H9 (cell line): ENCODE measurements around the gene YY1. TPM values are rescaled to one million over a fixed set of nuclear protein-coding genes. Genes with fewer than 3 reads are reported as not detected.
A peak's percentile ranks its signal among the peaks of the same experiment; 100 is the strongest.

Experiments used
- DNase-seq: peaks from one replicate; pipeline ENCODE4 v3.0.0-alpha.2; 2017
- H2AFZ ChIP-seq: one replicate; pipeline ENCODE4 v1.6.1; 2013; ENCODE audit warnings: mild to moderate bottlenecking, low read length, control low read depth, moderate library complexity
- H2AK5ac ChIP-seq: 2 replicates; pipeline ENCODE4 v1.6.1; 2013; ENCODE audit warnings: low read length, control low read depth, mixed read lengths; ENCODE audit not compliant: insufficient read length
- H2BK120ac ChIP-seq: one replicate; pipeline ENCODE4 v1.6.1; 2013; ENCODE audit warnings: low read depth, mild to moderate bottlenecking, low read length, control low read depth, inconsistent platforms; ENCODE audit not compliant: poor library complexity, severe bottlenecking
- H2BK12ac ChIP-seq: 2 replicates; pipeline ENCODE4 v1.6.1; 2013; ENCODE audit warnings: low read length, control low read depth, mixed read lengths, low read depth; ENCODE audit not compliant: insufficient read length
- H2BK15ac ChIP-seq: 2 replicates; pipeline ENCODE4 v1.6.1; 2013; ENCODE audit warnings: low read depth, low read length, control low read depth
- H2BK20ac ChIP-seq: one replicate; pipeline ENCODE4 v1.6.1; 2013; ENCODE audit warnings: low read depth, mild to moderate bottlenecking, low read length, control low read depth, inconsistent platforms; ENCODE audit not compliant: poor library complexity, severe bottlenecking
- H2BK5ac ChIP-seq: 2 replicates; pipeline ENCODE4 v1.6.1; 2013; ENCODE audit warnings: low read length, control low read depth, mixed read lengths; ENCODE audit not compliant: insufficient read length
- H3K14ac ChIP-seq: 2 replicates; pipeline ENCODE4 v1.6.1; 2013; ENCODE audit warnings: low read length, control low read depth; ENCODE audit not compliant: insufficient read depth
- H3K18ac ChIP-seq: 2 replicates; pipeline ENCODE4 v1.6.1; 2013; ENCODE audit warnings: low read depth, mild to moderate bottlenecking, mixed read lengths, low read length, control low read depth; ENCODE audit not compliant: insufficient read length
- H3K23ac ChIP-seq: 2 replicates; pipeline ENCODE4 v1.6.1; 2013; ENCODE audit warnings: low read length, control low read depth, mixed read lengths, low read depth; ENCODE audit not compliant: insufficient read length
- H3K23me2 ChIP-seq: 2 replicates; pipeline ENCODE4 v1.6.1; 2013; ENCODE audit warnings: low read depth, mild to moderate bottlenecking, mixed read lengths, low read length, control low read depth; ENCODE audit not compliant: insufficient read length, poor library complexity, severe bottlenecking
- H3K27ac ChIP-seq: 2 replicates; pipeline ENCODE4 v1.5.1; 2013; ENCODE audit warnings: low read length, control low read depth, mixed read lengths, low read depth; ENCODE audit not compliant: insufficient read length
- H3K27me3 ChIP-seq: 2 replicates; pipeline ENCODE4 v1.6.1; 2013; ENCODE audit warnings: low read length, control low read depth, inconsistent platforms; ENCODE audit not compliant: insufficient read depth
- H3K4ac ChIP-seq: 2 replicates; pipeline ENCODE4 v1.6.1; 2013; ENCODE audit warnings: low read depth, mild to moderate bottlenecking, control low read depth, inconsistent platforms, low read length, moderate library complexity
- H3K4me1 ChIP-seq: 2 replicates; pipeline ENCODE4 v1.6.1; 2013; ENCODE audit warnings: low read length, control low read depth, inconsistent platforms; ENCODE audit not compliant: insufficient read depth
- H3K4me2 ChIP-seq: 2 replicates; pipeline ENCODE4 v1.6.1; 2013; ENCODE audit warnings: low read length, control low read depth, mixed read lengths; ENCODE audit not compliant: insufficient read length, insufficient read depth
- H3K56ac ChIP-seq: 2 replicates; pipeline ENCODE4 v1.6.1; 2013; ENCODE audit warnings: low read depth, mild to moderate bottlenecking, mixed read lengths, low read length, control low read depth; ENCODE audit not compliant: insufficient read length
- H3K79me1 ChIP-seq: 2 replicates; pipeline ENCODE4 v1.6.1; 2013; ENCODE audit warnings: low read depth, mild to moderate bottlenecking, moderate library complexity, low read length, control low read depth, inconsistent platforms; ENCODE audit not compliant: insufficient read depth, poor library complexity, severe bottlenecking
- H3K79me2 ChIP-seq: 2 replicates; pipeline ENCODE4 v1.6.1; 2013; ENCODE audit warnings: low read length, control low read depth, inconsistent platforms; ENCODE audit not compliant: insufficient read depth
- H3K9ac ChIP-seq: 2 replicates; pipeline ENCODE4 v1.6.1; 2013; ENCODE audit warnings: low read length, control low read depth, mixed read lengths; ENCODE audit not compliant: insufficient read length; ENCODE audit errors: extremely low read depth
- H3K9me3 ChIP-seq: one replicate; pipeline ENCODE4 v1.6.1; 2013; ENCODE audit warnings: low read depth, low read length, inconsistent platforms; ENCODE audit not compliant: control insufficient read depth
- H3T11ph ChIP-seq: one replicate; pipeline ENCODE4 v1.6.1; 2013; ENCODE audit warnings: mild to moderate bottlenecking, low read length, control low read depth, inconsistent platforms
- H4K20me1 ChIP-seq: one replicate; pipeline ENCODE4 v1.6.1; 2013; ENCODE audit not compliant: control insufficient read depth, insufficient read length, insufficient read depth
- H4K5ac ChIP-seq: 2 replicates; pipeline ENCODE4 v1.6.1; 2013; ENCODE audit warnings: low read depth, mild to moderate bottlenecking, mixed read lengths, low read length, control low read depth; ENCODE audit not compliant: insufficient read length
- H4K8ac ChIP-seq: replicated peaks from 2 replicates; pipeline ENCODE4 v1.6.1; 2013; ENCODE audit warnings: low read length, control low read depth, mixed read lengths, low read depth; ENCODE audit not compliant: insufficient read length
- H4K91ac ChIP-seq: 2 replicates; pipeline ENCODE4 v1.6.1; 2013; ENCODE audit warnings: low read depth, mild to moderate bottlenecking, moderate library complexity, mixed read lengths, low read length, control low read depth; ENCODE audit not compliant: insufficient read length
- H3K27ac Mint-ChIP-seq, 3 experiments: 2 replicates in 2 of 3; 3 replicates in 1 of 3; pipeline ENCODE4 v1.8.0; 2020 to 2021; ENCODE audit warnings: mixed read lengths in 3 of 3, mild to moderate bottlenecking in 1 of 3, moderate library complexity in 1 of 3
- H3K27me3 Mint-ChIP-seq: 2 replicates; pipeline ENCODE4 v1.8.0; 2021; ENCODE audit warnings: low read depth, mild to moderate bottlenecking, moderate library complexity, mixed read lengths
- H3K36me3 Mint-ChIP-seq, 3 experiments: 2 replicates in 2 of 3; 3 replicates in 1 of 3; pipeline ENCODE4 v1.8.0; 2020 to 2021; ENCODE audit warnings: low read depth in 3 of 3, mixed read lengths in 3 of 3; ENCODE audit not compliant: insufficient read depth in 1 of 3
- H3K4me1 Mint-ChIP-seq, 2 experiments: 2 replicates each; pipeline ENCODE4 v1.8.0; 2020; ENCODE audit warnings: mixed read lengths in 2 of 2
- H3K4me3 Mint-ChIP-seq, 2 experiments: 2 replicates in 1 of 2; 3 replicates in 1 of 2; pipeline ENCODE4 v1.8.0; 2020 to 2021; ENCODE audit warnings: mild to moderate bottlenecking in 2 of 2, mixed read lengths in 2 of 2, moderate library complexity in 1 of 2
- H3K9me3 Mint-ChIP-seq, 2 experiments: 2 replicates in 1 of 2; 3 replicates in 1 of 2; pipeline ENCODE4 v1.8.0; 2020; ENCODE audit warnings: mild to moderate bottlenecking in 2 of 2, mixed read lengths in 2 of 2, moderate library complexity in 1 of 2
- CTCF ChIP-seq: fragments of 200-600 bp; sonication (generic); conservative IDR thresholded peaks from 3 replicates; pipeline ENCODE4 v1.8.0; 2021; ENCODE audit warnings: antibody characterized with exemption, mild to moderate bottlenecking
- WGBS: extraction: QIAGEN DNeasy Blood & Tissue Kit; methylation state at CpG from one replicate; pipeline ENCODE4 v1.1.7; 2013; ENCODE audit warnings: missing lambda C conversion rate, low lambda C conversion rate, mixed read lengths; ENCODE audit not compliant: insufficient read length; ENCODE audit errors: extremely low coverage; 5-methylcytosine and 5-hydroxymethylcytosine counted together
- total RNA-seq: library from RNA; stranded (reverse); gene quantifications from 2 replicates; pipeline ENCODE4 v1.2.1, GENCODE V29; 2021

The YY1 gene
- total RNA-seq, 1 experiment from 2014 or later = 103 TPM

- H3K56ac ChIP-seq = no peak within 1 kb of the TSS
- DNase-seq = no peak
- Mint-ChIP-seq H3K27ac (peak within 1 kb of the TSS in 1 of 3 experiments; percentile 61; a peak in 2 of 7 replicates), H3K4me1 (peaks cover 7 to 12% of the 10 kb centered on the region in 2 experiments; a peak in 3 of 4 replicates), H3K36me3 (no peaks in the 10 kb centered on the region), H3K27me3 (peaks cover 1% of the 10 kb centered on the region), H3K4me3 (no peak within 1 kb of the TSS), H3K9me3 (no peaks in the 10 kb centered on the region; a peak in 1 of 5 replicates)
- no peak within 1 kb of the TSS for H2BK20ac ChIP-seq
- no peaks in the 10 kb centered on the region for H3K23me2 ChIP-seq
- H3K14ac ChIP-seq = no peak within 1 kb of the TSS; the same call in 1 of the 2 replicates
- H3K27me3 ChIP-seq = no peaks in the 10 kb centered on the region
- no peak within 1 kb of the TSS for H2BK120ac ChIP-seq
- WGBS = no CpG with 5 or more reads among the region's 16 CpGs
- H4K5ac ChIP-seq = no peak within 1 kb of the TSS
- no peaks in the 10 kb centered on the region for H3K4me1 ChIP-seq
- H2BK12ac ChIP-seq = no peak within 1 kb of the TSS
- H3K9ac ChIP-seq = no peak within 1 kb of the TSS
- no peak within 1 kb of the TSS for H4K8ac ChIP-seq
- H2AFZ ChIP-seq = no peak within 1 kb of the TSS
- no peak within 1 kb of the TSS for H2BK5ac ChIP-seq
- no peak within 1 kb of the TSS for H3K18ac ChIP-seq
- H3K23ac ChIP-seq = no peak within 1 kb of the TSS
- no peaks in the 10 kb centered on the region for H4K20me1 ChIP-seq
- H3K79me2 ChIP-seq = no peaks in the 10 kb centered on the region
- H3K4me2 ChIP-seq = no peak within 1 kb of the TSS
- no peak within 1 kb of the TSS for H3K27ac ChIP-seq
- no peak for TF ChIP-seq CTCF
- no peaks in the 10 kb centered on the region for H3K9me3 ChIP-seq
- H3K79me1 ChIP-seq = no peaks in the 10 kb centered on the region
- no peak within 1 kb of the TSS for H2AK5ac ChIP-seq
- no peak within 1 kb of the TSS for H4K91ac ChIP-seq
- no peak within 1 kb of the TSS for H3T11ph ChIP-seq
- H2BK15ac ChIP-seq = no peak within 1 kb of the TSS
- no peak within 1 kb of the TSS for H3K4ac ChIP-seq
These were observed 84.4 kb downstream of the YY1 start, which contains the start of gene SLC25A47 for GRCh38 chr14:100323121-100323941. Gene SLC25A47 (plus strand): TSS chr14:100323339. CDS start chr14:100323415, 76 bp downstream.
